Measurements from ENCODE around the gene GP1BA. TPM values are rescaled to one million over a fixed set of nuclear protein-coding genes. Genes with fewer than 3 reads are reported as not detected.
A peak's percentile ranks its signal among the peaks of the same experiment; 100 is the strongest.

Gene GP1BA
- total and polyA plus RNA-seq, 2 of the 8 experiments (the other 6 are each of a cell fraction or from before 2014, with no cell fraction given) = not detected

DNA sequence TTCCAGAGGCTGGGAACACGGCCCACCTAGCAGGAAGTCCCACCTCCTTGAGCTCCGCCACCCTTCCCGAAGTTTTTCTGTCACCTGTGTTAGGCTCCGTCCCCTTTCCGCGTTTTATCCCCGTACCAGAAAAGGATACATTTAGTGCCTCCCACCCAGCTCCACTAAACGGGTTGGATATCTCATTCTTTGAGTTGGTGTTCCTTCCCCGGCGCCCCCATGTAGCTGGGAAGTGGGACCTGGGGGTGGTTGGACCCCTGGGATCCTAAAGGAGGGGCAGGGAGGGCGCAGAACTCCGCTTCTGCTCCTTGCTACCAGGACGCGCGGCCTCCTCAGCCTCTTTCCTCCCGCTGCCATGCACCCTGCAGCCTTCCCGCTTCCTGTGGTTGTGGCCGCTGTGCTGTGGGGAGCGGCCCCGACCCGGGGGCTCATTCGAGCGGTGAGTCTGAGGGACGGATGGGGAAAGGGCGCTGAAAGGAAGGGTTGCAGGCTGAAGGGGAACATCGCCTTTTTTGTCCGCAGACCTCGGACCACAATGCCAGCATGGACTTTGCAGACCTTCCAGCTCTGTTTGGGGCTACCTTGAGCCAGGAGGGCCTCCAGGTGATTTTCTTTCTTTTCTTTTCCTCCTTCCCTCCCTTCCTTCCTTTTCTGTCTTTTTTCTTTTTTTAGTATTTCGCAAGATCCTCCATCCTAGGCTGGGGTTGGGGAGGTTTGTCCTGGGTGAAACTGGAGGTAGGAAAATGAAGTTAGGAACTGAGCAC lies 8.7 kb downstream of the GP1BA start:
- peaks cover 0 to 11% (median 6%) of the 10 kb centered on the region in 4 experiments; a peak in 5 of 7 replicates for H3K4me1 ChIP-seq (replicated peaks in 1 of 4; ENCODE audit: control insufficient read depth in 3 of 4, insufficient read depth in 4 of 4, low read length in 3 of 4)
- CTCF ChIA-PET (ENCODE audit: partially characterized antibody) = interaction anchor here (0.8 to 5.9 kb wide), 6 partner anchors 9 to 59 kb away, joined by 3 to 26 read pairs (median 4); no protein-coding TSS in a partner anchor
- POLR2A ChIA-PET (ENCODE audit: partially characterized antibody) = interaction anchor here (0.7 to 27.4 kb wide), 20 partner anchors 8 to 231 kb away, joined by 3 to 987 read pairs (median 8); partner anchors contain the start of genes ARRB2, C17orf107, CAMTA2 and CHRNE
- H4K5ac ChIP-seq (ENCODE audit: insufficient read length, low read depth, low read length) = no peak overlapping the region
- peak overlapping the region; percentile 85 to 94 (median 90) for H3K4me3 ChIP-seq (ENCODE audit: extremely low read depth in 1 of 4, insufficient read depth in 2 of 4, low read depth in 3 of 4, low read length in 4 of 4)
- H2AK5ac ChIP-seq (ENCODE audit: low read depth, low read length) = 0 out of 2 replicates have a peak overlapping the region, but pooled peaks have one; percentile 28
- H2BK12ac ChIP-seq (ENCODE audit: low read depth, low read length) = no peak overlapping the region
- H3K36me3 ChIP-seq (ENCODE audit: control insufficient read depth in 2 of 4, insufficient read depth in 4 of 4, low read length in 3 of 4) = peaks cover 20 to 42% (median 30%) of the 10 kb centered on the region in 4 experiments
- no peaks in the 10 kb centered on the region for H3K27me3 ChIP-seq (replicated peaks in 1 of 4; ENCODE audit: control insufficient read depth in 3 of 4, extremely low read depth in 1 of 4, insufficient read depth in 3 of 4, low read length in 3 of 4)
- FAIRE-seq (peak; percentile 39), DNase-seq (ENCODE audit: low read depth in 1 of 2, low spot score in 2 of 2) (no peak)
- peaks cover 0 to 45% of the 10 kb centered on the region in 2 experiments; a peak in 3 of 4 replicates for H3K79me2 ChIP-seq (ENCODE audit: control insufficient read depth in 1 of 2, insufficient read depth in 2 of 2, low read length in 2 of 2)
- H3K4ac ChIP-seq (replicated peaks; ENCODE audit: insufficient read length, low read depth, low read length) = peak overlapping the region; percentile 16
- WGBS, 2 experiments (ENCODE audit: extremely low coverage in 1 of 2, insufficient coverage in 1 of 2, insufficient read length in 1 of 2, insufficient replicate concordance in 2 of 2, low coverage in 1 of 2, low lambda C conversion rate in 2 of 2, missing lambda C conversion rate in 1 of 2) = 6% methylated on average over 29 of the region's 29 CpGs; no CpG with 5 or more reads in 1 of the 2 experiments
- H2BK20ac ChIP-seq (ENCODE audit: low read length) = no peak overlapping the region
- H4K20me1 ChIP-seq (replicated peaks in 1 of 2; ENCODE audit: control insufficient read depth in 1 of 2, insufficient read depth in 2 of 2, low read length in 2 of 2) = peaks cover 4 to 11% of the 10 kb centered on the region in 2 experiments
- peak overlapping the region; percentile 88 for H3K27ac ChIP-seq (ENCODE audit: low read depth, low read length)
- no peak overlapping the region for H2BK15ac ChIP-seq (ENCODE audit: low read length)
- H3K23me2 ChIP-seq (ENCODE audit: low read depth, low read length) = peaks cover 19% of the 10 kb centered on the region
- no peak overlapping the region for H3K56ac ChIP-seq (replicated peaks; ENCODE audit: insufficient read length, low read depth, low read length)
- no peak overlapping the region for H2BK120ac ChIP-seq (replicated peaks; ENCODE audit: low read depth, low read length)
- H3K79me1 ChIP-seq (ENCODE audit: low read depth, low read length) = peaks cover 9% of the 10 kb centered on the region
- H2AFZ ChIP-seq (ENCODE audit: low read length) = no peak overlapping the region
- H3K23ac ChIP-seq (ENCODE audit: insufficient read length) = no peak overlapping the region
- H2BK5ac ChIP-seq (ENCODE audit: low read depth, low read length) = peak overlapping the region; percentile 97
- no peaks in the 10 kb centered on the region for H3K9me3 ChIP-seq (ENCODE audit: insufficient read depth in 2 of 2, low read depth in 1 of 2, low read length in 1 of 2)
- peak overlapping the region; percentile 93 to 96 for H3K4me2 ChIP-seq (ENCODE audit: insufficient read depth in 1 of 2, low read depth in 2 of 2, low read length in 2 of 2)
- H3K9ac ChIP-seq (replicated peaks in 1 of 4; ENCODE audit: extremely low read depth in 1 of 4, low read depth in 3 of 4, low read length in 3 of 4) = peak overlapping the region; percentile 82 to 99 (median 92)
- H3K14ac ChIP-seq (ENCODE audit: insufficient read length) = no peak overlapping the region
- H3K18ac ChIP-seq (ENCODE audit: extremely low read depth, low read length) = peak overlapping the region; percentile 55; the same call in 1 of the 2 replicates
- H4K91ac ChIP-seq (replicated peaks; ENCODE audit: insufficient read length, low read length) = no peak overlapping the region
- peak overlapping the region; percentile 76; the same call in 1 of the 2 replicates for H4K8ac ChIP-seq (ENCODE audit: extremely low read depth, insufficient read depth, low read length)
- TF ChIP-seq TAF1 (IDR thresholded peaks at IDR 0.05; ENCODE audit: low read depth, low read length) (peak; percentile 14; the same call in 1 of the 2 replicates), SP2 (IDR thresholded peaks at IDR 0.05; ENCODE audit: low read length) (no peak), CBX5 (IDR thresholded peaks at IDR 0.05; ENCODE audit: low read depth, low read length) (no peak), KDM5A (IDR thresholded peaks at IDR 0.05; ENCODE audit: low read length) (0 out of 2 replicates have a peak, but pooled peaks have one; percentile 29), GABPA (IDR thresholded peaks at IDR 0.05; ENCODE audit: borderline replicate concordance, insufficient read depth, low read length) (peak; percentile 92; the same call in 1 of the 2 replicates), KDM4A (IDR thresholded peaks at IDR 0.05; ENCODE audit: low read depth, low read length, severe bottlenecking) (no peak), BACH1 (IDR thresholded peaks at IDR 0.05; ENCODE audit: low read length) (no peak), HDAC2 (IDR thresholded peaks at IDR 0.05; ENCODE audit: borderline replicate concordance in 1 of 2, low read depth in 2 of 2, low read length in 2 of 2) (0 out of 4 replicates have a peak, but pooled peaks of 1 of the 2 experiments have one; percentile 2), SIN3A (conservative IDR thresholded peaks at IDR 0.05 in 1 of 2, IDR thresholded peaks at IDR 0.05 in 1 of 2; ENCODE audit: low read depth in 1 of 2, low read length in 2 of 2) (0 out of 4 replicates have a peak, but pooled peaks of 1 of the 2 experiments have one; percentile 16), TAF7 (optimal IDR thresholded peaks at IDR 0.05; ENCODE audit: borderline replicate concordance, low read depth, low read length) (peak; percentile 34)
